SK-N-SH (cell line): ENCODE results near the gene TMPRSS11F. TPM values are rescaled to one million over a fixed set of nuclear protein-coding genes. Genes with fewer than 3 reads are reported as not detected.

ENCODE experiments used
- CTCF ChIA-PET: fragments of 300-600, 350-600 bp; formaldehyde crosslinking; extraction: SDS; loops from one replicate; lab custom pipeline; 2021; lab: Yijun Ruan, JAX
- POLR2A ChIA-PET: fragments of 350-600 bp; sonication (Branson Sonifier 250); formaldehyde crosslinking; extraction: SDS; loops from one replicate; lab custom pipeline; 2020; ENCODE audit warnings: antibody characterized with exemption, inconsistent platforms; lab: Yijun Ruan, JAX
- DNase-seq: peaks from one replicate; pipeline ENCODE4 v3.0.0; 2012
- H2AFZ ChIP-seq: fragments of 200-600 bp; sonication (generic); 2 replicates; pipeline ENCODE4 v1.8.1; 2016; ENCODE audit warnings: antibody characterized with exemption, mild to moderate bottlenecking, low read depth
- H3F3A ChIP-seq: fragments of 200-600 bp; sonication (generic); replicated peaks from 2 replicates; pipeline ENCODE3; 2016; ENCODE audit warnings: antibody characterized with exemption, mild to moderate bottlenecking; ENCODE audit not compliant: insufficient read depth
- H3K27ac ChIP-seq, 2 experiments: fragments of 200-500 bp in 1 of 2; fragments of 200-600 bp in 1 of 2; sonication (Bioruptor generic) in 1 of 2; sonication (generic), shearing (Covaris generic) in 1 of 2; 2 replicates each; pipeline versions ENCODE4 v1.5.1 to v1.6.1; 2014 to 2016; ENCODE audit warnings: low read depth in 2 of 2, inconsistent platforms in 1 of 2, low read length in 1 of 2, mild to moderate bottlenecking in 1 of 2, mixed read lengths in 1 of 2
- H3K27me3 ChIP-seq: fragments of 200-600 bp; sonication (generic), shearing (Covaris generic); 2 replicates; pipeline ENCODE4 v1.6.1; 2016; ENCODE audit warnings: mixed run types; ENCODE audit not compliant: insufficient read depth
- H3K36me3 ChIP-seq, 2 experiments: fragments of 200-500 bp in 1 of 2; fragments of 200-600 bp in 1 of 2; sonication (Bioruptor generic) in 1 of 2; sonication (generic) in 1 of 2; replicated peaks in 1 of 2; 2 replicates each; pipeline versions ENCODE3 to v1.5.1; 2014 to 2016; ENCODE audit warnings: low read length in 1 of 2, mild to moderate bottlenecking in 1 of 2; ENCODE audit not compliant: insufficient read depth in 2 of 2, control insufficient read depth in 1 of 2
- H3K4me1 ChIP-seq, 2 experiments: fragments of 200-500 bp in 1 of 2; fragments of 200-600 bp in 1 of 2; sonication (Bioruptor generic) in 1 of 2; sonication (generic), shearing (Covaris generic) in 1 of 2; 2 replicates each; pipeline versions ENCODE4 v1.5.1 to v1.6.1; 2014 to 2016; ENCODE audit warnings: low read depth in 1 of 2, low read length in 1 of 2, mixed run types in 1 of 2; ENCODE audit not compliant: insufficient read depth in 2 of 2, control insufficient read depth in 1 of 2
- H3K4me2 ChIP-seq: fragments of 200-600 bp; sonication (generic), shearing (Covaris generic); 2 replicates; pipeline ENCODE4 v1.6.1; 2017; ENCODE audit warnings: mixed run types
- H3K4me3 ChIP-seq, 2 experiments: fragments of 200-500 bp in 1 of 2; fragments of 200-600 bp in 1 of 2; sonication (Bioruptor generic) in 1 of 2; sonication (generic), shearing (Covaris generic) in 1 of 2; 2 replicates each; pipeline versions ENCODE4 v1.5.1 to v1.8.1; 2014 to 2016; ENCODE audit warnings: low read depth in 2 of 2, inconsistent platforms in 1 of 2, low read length in 1 of 2, mild to moderate bottlenecking in 1 of 2, mixed read lengths in 1 of 2, moderate library complexity in 1 of 2
- H3K79me2 ChIP-seq: fragments of 200-600 bp; sonication (generic); 2 replicates; pipeline ENCODE4 v1.8.1; 2017; ENCODE audit warnings: mild to moderate bottlenecking; ENCODE audit not compliant: insufficient read depth
- H3K9ac ChIP-seq: fragments of 200-600 bp; sonication (generic); 2 replicates; pipeline ENCODE4 v1.6.1; 2017; ENCODE audit warnings: mixed run types
- H3K9me2 ChIP-seq: fragments of 200-600 bp; sonication (generic); 2 replicates; pipeline ENCODE4 v1.6.1; 2017; ENCODE audit warnings: mixed run types
- H3K9me3 ChIP-seq: fragments of 200-600 bp; sonication (generic); 2 replicates; pipeline ENCODE4 v1.6.1; 2017; ENCODE audit warnings: mixed run types, mild to moderate bottlenecking, moderate library complexity
- H4K20me1 ChIP-seq: fragments of 200-600 bp; sonication (generic); 2 replicates; pipeline ENCODE4 v1.6.1; 2017; ENCODE audit warnings: mild to moderate bottlenecking, mixed run types; ENCODE audit not compliant: insufficient read depth
- CTCF ChIP-seq: fragments of 200-600 bp; sonication (generic); IDR thresholded peaks from 2 replicates; pipeline ENCODE4 v1.6.1; 2017; ENCODE audit warnings: antibody characterized with exemption, mild to moderate bottlenecking, moderate library complexity
- EP300 ChIP-seq, 2 experiments: IDR thresholded peaks; 2 replicates each; pipeline versions ENCODE4 v1.4.0 to v1.6.1; 2012; ENCODE audit warnings: borderline replicate concordance in 1 of 2, low read depth in 1 of 2, low read length in 1 of 2
- EZH2phosphoT487 ChIP-seq: fragments of 200-600 bp; sonication (generic); IDR thresholded peaks from 2 replicates; pipeline ENCODE4 v1.6.1; 2017; ENCODE audit warnings: low read depth, mixed run types, mild to moderate bottlenecking, antibody characterized with exemption, moderate library complexity, borderline replicate concordance
- FOXJ3 ChIP-seq: sonication (generic); formaldehyde crosslinking; IDR thresholded peaks from 2 replicates; pipeline ENCODE4 v1.5.1; 2020; ENCODE audit warnings: mild to moderate bottlenecking, missing genetic modification reagents
- GATA2 ChIP-seq: sonication (generic); formaldehyde crosslinking; IDR thresholded peaks from 2 replicates; pipeline ENCODE4 v1.5.0; 2020; ENCODE audit warnings: mild to moderate bottlenecking, missing genetic modification reagents
- IRF3 ChIP-seq: fragments of 150-350 bp; IDR thresholded peaks from 2 replicates; pipeline ENCODE4 v1.6.1; 2016; ENCODE audit warnings: mild to moderate bottlenecking, low read depth, low read length
- MEF2A ChIP-seq: IDR thresholded peaks from 2 replicates; pipeline ENCODE4 v1.4.0; 2012; ENCODE audit warnings: low read depth, borderline replicate concordance
- MXI1 ChIP-seq: IDR thresholded peaks from 2 replicates; pipeline ENCODE4 v1.6.1; 2012; ENCODE audit warnings: mild to moderate bottlenecking, low read depth, low read length, improper control_type of control experiment
- POLR2AphosphoS5 ChIP-seq: IDR thresholded peaks from 2 replicates; pipeline ENCODE4 v1.6.1; 2012; ENCODE audit warnings: low read depth, low read length
- RXRA ChIP-seq: IDR thresholded peaks from 2 replicates; pipeline ENCODE4 v1.4.0; 2012; ENCODE audit warnings: low read depth, mild to moderate bottlenecking, borderline replicate concordance
- SMC3 ChIP-seq: IDR thresholded peaks from 2 replicates; pipeline ENCODE4 v1.6.1; 2012; ENCODE audit warnings: low read depth, low read length, improper control_type of control experiment
- TEAD4 ChIP-seq: IDR thresholded peaks from 2 replicates; pipeline ENCODE4 v1.4.0; 2012; ENCODE audit warnings: mild to moderate bottlenecking, borderline replicate concordance; ENCODE audit not compliant: insufficient read depth
- USF1 ChIP-seq: IDR thresholded peaks from 2 replicates; pipeline ENCODE4 v1.4.0; 2012; ENCODE audit warnings: low read depth, borderline replicate concordance
- YY1 ChIP-seq: IDR thresholded peaks from 2 replicates; pipeline ENCODE4 v1.4.0; 2012; ENCODE audit warnings: low read depth, mild to moderate bottlenecking
- WGBS: methylation state at CpG from one replicate; pipeline ENCODE4 v1.1.6; 2017; ENCODE audit warnings: low lambda C conversion rate; 5-methylcytosine and 5-hydroxymethylcytosine counted together
- polyA plus RNA-seq, 3 experiments: library from polyadenylated mRNA; depleted of rRNA; stranded (reverse); fragments of >200 nt; gene quantifications; 2 replicates each; pipeline ENCODE4 v1.2.3, GENCODE V29; 2012

Gene TMPRSS11F
- polyA plus RNA-seq (2012; rRNA removed): not detected in 2 replicates
- not detected in 2 replicates for polyA plus RNA-seq (2012; cell fraction: cytosol; rRNA removed)
- polyA plus RNA-seq (2012; cell fraction: nucleus; rRNA removed): not detected in 2 replicates

DNA sequence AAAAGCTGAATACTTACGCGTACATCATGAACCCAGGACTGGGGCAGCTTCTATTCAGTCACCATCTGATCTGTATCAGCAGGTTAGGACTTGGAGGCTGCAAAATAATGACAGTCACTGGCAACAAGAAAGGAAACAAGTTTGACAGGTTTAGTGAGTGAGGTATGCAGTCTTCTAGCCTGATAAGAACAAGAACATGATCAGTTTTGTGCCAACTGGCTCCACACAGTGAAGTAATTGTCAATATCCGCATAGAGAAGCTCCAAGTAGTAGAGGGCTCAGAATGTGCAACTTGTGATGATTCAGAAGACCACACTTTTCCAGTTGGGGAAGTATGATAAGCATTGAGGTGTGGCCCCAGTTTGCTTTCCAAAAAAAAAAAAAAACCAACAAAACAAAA, at the start of gene TMPRSS11F:
Gene TMPRSS11F (minus strand): TSS at position 77 of the 400 bp plus-strand sequence. CDS start 49 bp downstream, at position 28.
- H3F3A ChIP-seq: no peaks in the 10 kb centered on the region
- no peaks in the 10 kb centered on the region for H3K36me3 ChIP-seq
- WGBS: 17% methylated on average over 3 of the region's 3 CpGs
- H3K9me2 ChIP-seq: no peaks in the 10 kb centered on the region
- no peaks in the 10 kb centered on the region for H4K20me1 ChIP-seq
- H3K9me3 ChIP-seq: no peaks in the 10 kb centered on the region
- H3K4me3 ChIP-seq: no peak within 1 kb of the TSS
- no peak within 1 kb of the TSS for H3K4me2 ChIP-seq
- no peak within 1 kb of the TSS for H3K27ac ChIP-seq
- no peak for TF ChIP-seq SMC3
- no peak for TF ChIP-seq FOXJ3
- no peak for TF ChIP-seq RXRA
- TF ChIP-seq EZH2phosphoT487: no peak
- TF ChIP-seq IRF3: no peak
- TF ChIP-seq USF1: no peak
- TF ChIP-seq MXI1: no peak
- TF ChIP-seq TEAD4: no peak
- TF ChIP-seq YY1: no peak
- no peak for TF ChIP-seq MEF2A
- no peak for TF ChIP-seq EP300 (IDR thresholded peaks at IDR 0.05; ENCODE audit: borderline replicate concordance in 1 of 2, low read depth in 1 of 2, low read length in 1 of 2)
- TF ChIP-seq CTCF: no peak
- no peak within 1 kb of the TSS for H2AFZ ChIP-seq
- no peaks in the 10 kb centered on the region for H3K79me2 ChIP-seq
- H3K27me3 ChIP-seq: 0 out of 2 replicates have a peak, but pooled peaks cover 5% of the 10 kb centered on the region
- CTCF ChIA-PET: no interaction called here
- no peak for DNase-seq
- H3K9ac ChIP-seq: no peak within 1 kb of the TSS
- H3K4me1 ChIP-seq: no peaks in the 10 kb centered on the region
- POLR2A ChIA-PET: no interaction called here

DNA sequence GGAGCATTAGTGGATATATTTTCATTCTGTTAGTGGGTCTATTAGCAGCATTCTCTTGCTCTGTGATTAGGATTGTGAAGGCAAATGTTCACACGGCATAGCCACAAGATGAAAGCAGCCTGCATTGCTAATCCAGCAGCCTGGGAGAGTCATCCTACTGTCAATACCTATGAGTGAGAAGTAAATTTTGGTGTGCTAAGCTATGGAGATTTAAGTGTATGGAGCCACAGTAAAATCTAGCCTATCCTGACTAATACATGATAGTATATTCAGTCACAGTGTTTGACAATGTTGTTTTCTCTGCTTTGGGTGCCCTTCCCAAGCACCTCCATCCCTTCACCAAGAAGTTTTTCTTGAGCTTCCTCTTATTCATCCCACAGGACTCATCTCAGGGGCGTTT, 47.2 kb upstream of the TMPRSS11F start:
- no peaks in the 10 kb centered on the region for H3K36me3 ChIP-seq
- H3K4me1 ChIP-seq: no peaks in the 10 kb centered on the region
- POLR2A ChIA-PET: no interaction called here
- H3K9me3 ChIP-seq: no peaks in the 10 kb centered on the region
- WGBS: 0% methylated on average over 2 of the region's 2 CpGs
- CTCF ChIA-PET: interaction anchor here (1.0 to 2.1 kb wide), 7 partner anchors 11 to 430 kb away, joined by 3 to 20 read pairs (median 3); no protein-coding TSS in a partner anchor
- H3K4me3 ChIP-seq: no peak overlapping the region
- no peak overlapping the region for H3K27ac ChIP-seq
- H3F3A ChIP-seq: no peaks in the 10 kb centered on the region
- H3K79me2 ChIP-seq: no peaks in the 10 kb centered on the region
- no peak overlapping the region for H3K9ac ChIP-seq
- H2AFZ ChIP-seq: no peak overlapping the region
- TF ChIP-seq IRF3: no peak
- TF ChIP-seq GATA2: no peak
- TF ChIP-seq POLR2AphosphoS5: no peak
- no peak for DNase-seq
- no peaks in the 10 kb centered on the region for H4K20me1 ChIP-seq
- H3K4me2 ChIP-seq: no peak overlapping the region
- 0 out of 2 replicates have a peak, but pooled peaks cover 5% of the 10 kb centered on the region for H3K27me3 ChIP-seq
- no peaks in the 10 kb centered on the region for H3K9me2 ChIP-seq
